ENCODE results near the gene PPP1R2B. TPM values are rescaled to one million over a fixed set of nuclear protein-coding genes. Genes with fewer than 3 reads are reported as not detected.

Gene PPP1R2B
- total RNA-seq, 1 donor: 0.09 TPM

- no peak overlapping the region for H3K4me3 ChIP-seq (ENCODE audit: low read depth, low read length)
- no peak for DNase-seq (ENCODE audit: low read depth)
- no peak for TF ChIP-seq CTCF (IDR thresholded peaks at IDR 0.05; ENCODE audit: insufficient read depth, low read length)
These were observed 42.8 kb downstream of the PPP1R2B start for GRCh38 chr5:156892864-156893263.

GRCh38 chr5:156893517-156893916, 43.4 kb downstream of the PPP1R2B start:
- no peak overlapping the region for H3K4me3 ChIP-seq (ENCODE audit: low read depth, low read length)
- DNase-seq (ENCODE audit: low read depth): no peak
- TF ChIP-seq CTCF (IDR thresholded peaks at IDR 0.05; ENCODE audit: insufficient read depth, low read length): no peak

GRCh38 chr5:156896546-156896945, 46.5 kb downstream of the PPP1R2B start:
- no peak for DNase-seq (ENCODE audit: low read depth)
- no peak for TF ChIP-seq CTCF (IDR thresholded peaks at IDR 0.05; ENCODE audit: insufficient read depth, low read length)
- no peak overlapping the region for H3K4me3 ChIP-seq (ENCODE audit: low read depth, low read length)

Small RNAs within 50 kb of the gene (small RNA-seq; reads per million reads assigned to genes)
- gene RNU6-556P: not detected

Other genes starting within 250 kb of the PPP1R2B start
- gene TIMD4, start 112.9 kb downstream of the PPP1R2B start, total RNA-seq (ENCODE audit: low replicate concordance): not detected in 2 replicates
- gene HAVCR1, start 208.8 kb downstream of the PPP1R2B start, total RNA-seq (ENCODE audit: low replicate concordance): not detected in 2 replicates